HepG2 (cell line): ENCODE measurements around the gene HLF. TPM values are rescaled to one million over a fixed set of nuclear protein-coding genes. Genes with fewer than 3 reads are reported as not detected.

Source experiments
- ATRX ChIP-seq: sonication (generic); formaldehyde crosslinking; IDR thresholded peaks from 2 replicates; pipeline ENCODE4 v1.4.0; 2020; ENCODE audit warnings: missing genetic modification reagents, borderline replicate concordance
- EHMT2 ChIP-seq: fragments of 200-600 bp; sonication (generic); IDR thresholded peaks from 2 replicates; pipeline ENCODE4 v1.7.0; 2017; ENCODE audit warnings: antibody characterized with exemption, low read depth, low read length, borderline replicate concordance
- ELF4 ChIP-seq: sonication (generic); formaldehyde crosslinking; IDR thresholded peaks from 2 replicates; pipeline ENCODE4 v1.5.0; 2020; ENCODE audit warnings: missing genetic modification reagents, mild to moderate bottlenecking, moderate library complexity, borderline replicate concordance
- MLLT10 ChIP-seq: sonication (generic); formaldehyde crosslinking; IDR thresholded peaks from 2 replicates; pipeline ENCODE4 v1.4.0; 2020; ENCODE audit warnings: missing genetic modification reagents
- NCOR1 ChIP-seq: fragments of 200-600 bp; sonication (generic); IDR thresholded peaks from 2 replicates; pipeline ENCODE4 v1.7.0; 2017; ENCODE audit warnings: antibody characterized with exemption, low read length, borderline replicate concordance
- REPIN1 ChIP-seq: sonication (generic); formaldehyde crosslinking; IDR thresholded peaks from 2 replicates; pipeline ENCODE4 v1.8.0; 2022; ENCODE audit warnings: missing genetic modification reagents, low read depth, mild to moderate bottlenecking, borderline replicate concordance
- SP2 ChIP-seq: sonication (generic); formaldehyde crosslinking; IDR thresholded peaks from 2 replicates; pipeline ENCODE4 v1.5.1; 2020; ENCODE audit warnings: mild to moderate bottlenecking, missing genetic modification reagents
- ZNF101 ChIP-seq: sonication (generic); formaldehyde crosslinking; IDR thresholded peaks from 2 replicates; pipeline ENCODE4 v1.4.0; 2020; ENCODE audit warnings: mild to moderate bottlenecking, low read depth, missing genetic modification reagents, borderline replicate concordance
- ZNF331 ChIP-seq: sonication (generic); formaldehyde crosslinking; IDR thresholded peaks from 2 replicates; pipeline ENCODE4 v1.4.0; 2020; ENCODE audit warnings: missing genetic modification reagents
- ZNF441 ChIP-seq: sonication (generic); formaldehyde crosslinking; IDR thresholded peaks from 2 replicates; pipeline ENCODE4 v1.7.0; 2021; ENCODE audit warnings: missing genetic modification reagents, borderline replicate concordance
- ZSCAN9 ChIP-seq: IDR thresholded peaks from 2 replicates; pipeline ENCODE4 v1.6.1; 2016; ENCODE audit warnings: borderline replicate concordance
- polyA plus RNA-seq, 8 experiments: library from polyadenylated mRNA; depleted of rRNA in 3 of 8; stranded (reverse) in 7 of 8; unstranded in 1 of 8; fragments of >200 nt; fragmentation: Illumina TruSeq in 4 of 8; extraction: Trizol in 4 of 8; gene quantifications; 2 replicates each; pipeline versions ENCODE4 v1.2.1 to v1.2.3, GENCODE V29; 2011 to 2016; ENCODE audit warnings: low read depth in 4 of 8, missing spikeins in 1 of 8, mixed read lengths in 1 of 8; ENCODE audit not compliant: insufficient read depth in 1 of 8
- total RNA-seq, 5 experiments: library from RNA; depleted of rRNA; stranded (reverse); fragments of >200 nt; fragmentation: Illumina TruSeq; extraction: Trizol; gene quantifications; 2 replicates each; pipeline ENCODE4 v1.2.3, GENCODE V29; 2016; ENCODE audit warnings: low read depth in 1 of 5
- TF ChIP-seq, protein P1 (sequence below), 2 experiments: sonication (generic) in 1 of 2; formaldehyde crosslinking in 1 of 2; IDR thresholded peaks; 2 replicates each; pipeline versions ENCODE4 v1.4.0 to v1.6.1; 2016 to 2020; ENCODE audit warnings: borderline replicate concordance in 1 of 2, low read depth in 1 of 2, mild to moderate bottlenecking in 1 of 2, missing genetic modification reagents in 1 of 2
- TF ChIP-seq, protein P2 (sequence below): sonication (generic); formaldehyde crosslinking; IDR thresholded peaks from 2 replicates; pipeline ENCODE4 v1.4.0; 2020; ENCODE audit warnings: missing genetic modification reagents
- TF ChIP-seq, protein P3 (sequence below): sonication (generic); formaldehyde crosslinking; IDR thresholded peaks from 2 replicates; pipeline ENCODE4 v1.8.1; 2023; ENCODE audit warnings: mild to moderate bottlenecking, missing genetic modification reagents
- TF ChIP-seq, protein P4 (sequence below): sonication (generic); formaldehyde crosslinking; conservative IDR thresholded peaks from 2 replicates; pipeline ENCODE4 v1.4.0; 2020; ENCODE audit warnings: missing genetic modification reagents
- TF ChIP-seq, protein P5 (sequence below): IDR thresholded peaks from 2 replicates; pipeline ENCODE4 v1.6.1; 2012; ENCODE audit warnings: inconsistent platforms
- TF ChIP-seq, protein P6 (sequence below): sonication (generic); formaldehyde crosslinking; conservative IDR thresholded peaks from 2 replicates; pipeline ENCODE4 v1.4.0; 2020; ENCODE audit warnings: missing genetic modification reagents

Gene HLF
- total and polyA plus RNA-seq, 2 of the 13 experiments (the other 11 are each of a cell fraction or from before 2014, with no cell fraction given) = 202 to 346 TPM

DNA sequence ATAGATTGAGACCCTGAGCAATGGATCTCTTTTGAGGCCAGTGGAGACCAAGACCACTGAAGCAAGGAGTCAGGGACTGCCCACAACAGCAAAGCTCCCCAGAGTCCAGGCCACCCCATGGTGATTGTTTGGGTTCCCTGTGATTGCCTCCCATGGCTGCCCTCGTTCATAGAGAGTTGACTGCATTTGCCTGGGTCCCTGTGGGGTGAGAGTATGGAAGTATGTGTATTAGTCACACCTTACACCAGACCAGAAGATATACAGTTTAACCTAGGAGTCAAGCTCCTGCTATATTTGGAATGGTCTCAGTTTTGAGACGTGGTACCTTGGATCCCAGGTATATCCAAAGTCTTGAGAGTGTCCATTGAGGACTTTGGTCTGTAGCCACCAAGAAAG, 20.2 kb downstream of the HLF start (continued):
- TF ChIP-seq, protein P1, sequence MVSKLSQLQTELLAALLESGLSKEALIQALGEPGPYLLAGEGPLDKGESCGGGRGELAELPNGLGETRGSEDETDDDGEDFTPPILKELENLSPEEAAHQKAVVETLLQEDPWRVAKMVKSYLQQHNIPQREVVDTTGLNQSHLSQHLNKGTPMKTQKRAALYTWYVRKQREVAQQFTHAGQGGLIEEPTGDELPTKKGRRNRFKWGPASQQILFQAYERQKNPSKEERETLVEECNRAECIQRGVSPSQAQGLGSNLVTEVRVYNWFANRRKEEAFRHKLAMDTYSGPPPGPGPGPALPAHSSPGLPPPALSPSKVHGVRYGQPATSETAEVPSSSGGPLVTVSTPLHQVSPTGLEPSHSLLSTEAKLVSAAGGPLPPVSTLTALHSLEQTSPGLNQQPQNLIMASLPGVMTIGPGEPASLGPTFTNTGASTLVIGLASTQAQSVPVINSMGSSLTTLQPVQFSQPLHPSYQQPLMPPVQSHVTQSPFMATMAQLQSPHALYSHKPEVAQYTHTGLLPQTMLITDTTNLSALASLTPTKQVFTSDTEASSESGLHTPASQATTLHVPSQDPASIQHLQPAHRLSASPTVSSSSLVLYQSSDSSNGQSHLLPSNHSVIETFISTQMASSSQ (IDR thresholded peaks at IDR 0.05; ENCODE audit: low read depth) = no peak
- TF ChIP-seq, protein P1 (CRISPR knock-in tag; IDR thresholded peaks at IDR 0.05; ENCODE audit: borderline replicate concordance) = no peak
- TF ChIP-seq, protein P2, sequence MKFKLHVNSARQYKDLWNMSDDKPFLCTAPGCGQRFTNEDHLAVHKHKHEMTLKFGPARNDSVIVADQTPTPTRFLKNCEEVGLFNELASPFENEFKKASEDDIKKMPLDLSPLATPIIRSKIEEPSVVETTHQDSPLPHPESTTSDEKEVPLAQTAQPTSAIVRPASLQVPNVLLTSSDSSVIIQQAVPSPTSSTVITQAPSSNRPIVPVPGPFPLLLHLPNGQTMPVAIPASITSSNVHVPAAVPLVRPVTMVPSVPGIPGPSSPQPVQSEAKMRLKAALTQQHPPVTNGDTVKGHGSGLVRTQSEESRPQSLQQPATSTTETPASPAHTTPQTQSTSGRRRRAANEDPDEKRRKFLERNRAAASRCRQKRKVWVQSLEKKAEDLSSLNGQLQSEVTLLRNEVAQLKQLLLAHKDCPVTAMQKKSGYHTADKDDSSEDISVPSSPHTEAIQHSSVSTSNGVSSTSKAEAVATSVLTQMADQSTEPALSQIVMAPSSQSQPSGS (CRISPR knock-in tag) = no peak
- TF ChIP-seq ZSCAN9 (CRISPR knock-in tag) = no peak
- TF ChIP-seq ZNF101 (CRISPR knock-in tag) = no peak
- TF ChIP-seq, protein P3, sequence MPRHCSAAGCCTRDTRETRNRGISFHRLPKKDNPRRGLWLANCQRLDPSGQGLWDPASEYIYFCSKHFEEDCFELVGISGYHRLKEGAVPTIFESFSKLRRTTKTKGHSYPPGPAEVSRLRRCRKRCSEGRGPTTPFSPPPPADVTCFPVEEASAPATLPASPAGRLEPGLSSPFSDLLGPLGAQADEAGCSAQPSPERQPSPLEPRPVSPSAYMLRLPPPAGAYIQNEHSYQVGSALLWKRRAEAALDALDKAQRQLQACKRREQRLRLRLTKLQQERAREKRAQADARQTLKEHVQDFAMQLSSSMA (CRISPR knock-in tag) = no peak
- TF ChIP-seq SP2 (CRISPR knock-in tag) = no peak
- no peak for TF ChIP-seq ZNF441
- no peak for TF ChIP-seq ELF4 (CRISPR knock-in tag)
- TF ChIP-seq, protein P4, sequence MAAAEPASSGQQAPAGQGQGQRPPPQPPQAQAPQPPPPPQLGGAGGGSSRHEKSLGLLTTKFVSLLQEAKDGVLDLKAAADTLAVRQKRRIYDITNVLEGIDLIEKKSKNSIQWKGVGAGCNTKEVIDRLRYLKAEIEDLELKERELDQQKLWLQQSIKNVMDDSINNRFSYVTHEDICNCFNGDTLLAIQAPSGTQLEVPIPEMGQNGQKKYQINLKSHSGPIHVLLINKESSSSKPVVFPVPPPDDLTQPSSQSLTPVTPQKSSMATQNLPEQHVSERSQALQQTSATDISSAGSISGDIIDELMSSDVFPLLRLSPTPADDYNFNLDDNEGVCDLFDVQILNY (CRISPR knock-in tag) = no peak
- TF ChIP-seq, protein P5, sequence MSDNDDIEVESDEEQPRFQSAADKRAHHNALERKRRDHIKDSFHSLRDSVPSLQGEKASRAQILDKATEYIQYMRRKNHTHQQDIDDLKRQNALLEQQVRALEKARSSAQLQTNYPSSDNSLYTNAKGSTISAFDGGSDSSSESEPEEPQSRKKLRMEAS = no peak; the same call in 1 of the 2 replicates
- TF ChIP-seq, protein P6, sequence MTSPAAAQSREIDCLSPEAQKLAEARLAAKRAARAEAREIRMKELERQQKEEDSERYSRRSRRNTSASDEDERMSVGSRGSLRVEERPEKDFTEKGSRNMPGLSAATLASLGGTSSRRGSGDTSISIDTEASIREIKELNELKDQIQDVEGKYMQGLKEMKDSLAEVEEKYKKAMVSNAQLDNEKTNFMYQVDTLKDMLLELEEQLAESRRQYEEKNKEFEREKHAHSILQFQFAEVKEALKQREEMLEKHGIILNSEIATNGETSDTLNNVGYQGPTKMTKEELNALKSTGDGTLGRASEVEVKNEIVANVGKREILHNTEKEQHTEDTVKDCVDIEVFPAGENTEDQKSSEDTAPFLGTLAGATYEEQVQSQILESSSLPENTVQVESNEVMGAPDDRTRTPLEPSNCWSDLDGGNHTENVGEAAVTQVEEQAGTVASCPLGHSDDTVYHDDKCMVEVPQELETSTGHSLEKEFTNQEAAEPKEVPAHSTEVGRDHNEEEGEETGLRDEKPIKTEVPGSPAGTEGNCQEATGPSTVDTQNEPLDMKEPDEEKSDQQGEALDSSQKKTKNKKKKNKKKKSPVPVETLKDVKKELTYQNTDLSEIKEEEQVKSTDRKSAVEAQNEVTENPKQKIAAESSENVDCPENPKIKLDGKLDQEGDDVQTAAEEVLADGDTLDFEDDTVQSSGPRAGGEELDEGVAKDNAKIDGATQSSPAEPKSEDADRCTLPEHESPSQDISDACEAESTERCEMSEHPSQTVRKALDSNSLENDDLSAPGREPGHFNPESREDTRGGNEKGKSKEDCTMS (CRISPR knock-in tag) = 0 out of 2 replicates have a peak, but pooled peaks have one; percentile 26
- TF ChIP-seq NCOR1 = no peak
- TF ChIP-seq REPIN1 (CRISPR knock-in tag) = no peak
- no peak for TF ChIP-seq EHMT2
- 0 out of 2 replicates have a peak, but pooled peaks have one; percentile 1 for TF ChIP-seq ZNF331
- TF ChIP-seq MLLT10 (CRISPR knock-in tag) = 0 out of 2 replicates have a peak, but pooled peaks have one; percentile 49
- TF ChIP-seq ATRX (CRISPR knock-in tag) = no peak
